H4 (cell line): ENCODE measurements around the gene ACOT7. TPM values are rescaled to one million over a fixed set of nuclear protein-coding genes. Genes with fewer than 3 reads are reported as not detected.

Experiments used
- DNase-seq: peaks from one replicate; pipeline ENCODE4 v3.0.0-alpha.2; 2015; ENCODE audit warnings: low spot score
- total RNA-seq: library from RNA; depleted of rRNA; stranded (reverse); fragments of >200 nt; shearing (Covaris generic); gene quantifications from 2 replicates; pipeline ENCODE4 v1.2.3, GENCODE V29; 2014

The ACOT7 gene
- total RNA-seq, 1 experiment from 2014 or later: 50.6 TPM

- no peak for DNase-seq
These were observed 122.0 kb downstream of the ACOT7 start for GRCh38 chr1:6271554-6271953.

DNA sequence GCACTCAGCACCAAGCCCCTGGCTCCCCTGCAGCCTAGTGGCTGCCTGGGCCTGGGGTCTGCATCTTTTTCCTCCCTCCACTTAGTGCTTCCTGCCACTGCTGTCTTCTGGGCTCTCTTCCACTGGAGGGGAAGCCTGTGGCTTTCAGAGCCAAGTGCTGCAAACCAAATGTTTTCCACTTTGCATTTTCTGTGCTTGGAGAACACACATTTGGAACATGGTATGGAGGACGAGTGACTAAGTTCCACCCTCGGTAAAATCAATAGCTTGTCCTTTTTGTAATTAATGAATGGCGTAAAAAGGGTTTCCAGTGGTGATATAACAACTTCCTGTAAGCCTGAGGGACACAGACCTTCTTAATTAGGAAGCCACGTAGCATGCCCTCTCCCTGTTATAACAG is 122.6 kb downstream of the ACOT7 start:
- no peak for DNase-seq

DNA sequence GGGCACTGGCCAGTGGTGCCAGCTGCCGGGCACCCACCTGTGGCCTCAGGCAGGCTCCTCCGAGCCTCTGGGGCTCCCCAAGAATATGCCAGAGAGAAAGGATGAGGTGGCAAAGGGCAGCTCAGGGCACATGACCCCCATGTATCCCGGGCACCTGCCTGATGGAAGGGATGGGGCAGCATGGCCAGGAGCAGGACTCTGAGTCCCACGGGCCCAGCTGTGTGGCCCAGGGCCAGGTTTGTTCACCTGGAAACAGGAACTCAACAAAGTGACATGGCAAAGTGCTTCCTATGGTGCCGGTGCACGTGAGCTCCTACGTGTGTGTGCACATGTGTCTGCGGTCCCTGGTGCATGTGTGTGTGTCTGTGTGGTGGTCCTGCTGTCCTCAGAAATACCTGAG is 123.2 kb downstream of the ACOT7 start:
- no peak for DNase-seq

DNA sequence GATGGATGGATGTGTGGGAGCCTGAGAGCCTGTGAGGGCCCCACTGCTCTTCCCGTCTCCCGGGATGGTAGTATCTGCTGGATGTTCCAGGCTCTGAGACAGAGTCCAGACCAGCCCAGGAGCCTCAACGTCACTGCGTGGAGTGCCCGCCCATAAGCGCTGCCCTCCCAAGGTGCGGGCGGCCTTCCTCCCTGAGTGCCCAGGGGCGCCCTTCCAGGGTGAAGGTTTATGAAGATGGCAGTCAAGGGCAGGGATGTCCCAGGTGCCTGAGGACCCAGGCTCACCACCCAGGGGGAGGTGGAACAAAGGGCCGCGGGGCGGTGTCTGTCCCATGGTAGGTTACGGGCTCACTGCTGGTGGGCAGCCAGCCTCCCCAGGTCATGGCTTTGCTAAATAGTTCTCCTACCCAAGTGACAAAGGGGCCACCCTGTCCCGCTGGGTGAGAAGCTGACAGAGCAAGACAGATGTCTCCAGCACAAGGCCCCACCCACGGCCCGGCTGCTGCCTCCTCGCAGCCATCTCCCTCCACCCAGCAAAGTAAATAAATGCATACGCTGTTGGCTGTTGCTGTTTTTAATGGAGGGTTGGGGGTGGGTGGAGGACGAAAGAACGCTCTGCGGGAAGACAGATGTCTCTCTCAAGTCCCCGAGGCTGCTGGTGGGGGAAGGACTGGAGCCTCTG is 123.7 kb downstream of the ACOT7 start:
- no peak for DNase-seq

DNA sequence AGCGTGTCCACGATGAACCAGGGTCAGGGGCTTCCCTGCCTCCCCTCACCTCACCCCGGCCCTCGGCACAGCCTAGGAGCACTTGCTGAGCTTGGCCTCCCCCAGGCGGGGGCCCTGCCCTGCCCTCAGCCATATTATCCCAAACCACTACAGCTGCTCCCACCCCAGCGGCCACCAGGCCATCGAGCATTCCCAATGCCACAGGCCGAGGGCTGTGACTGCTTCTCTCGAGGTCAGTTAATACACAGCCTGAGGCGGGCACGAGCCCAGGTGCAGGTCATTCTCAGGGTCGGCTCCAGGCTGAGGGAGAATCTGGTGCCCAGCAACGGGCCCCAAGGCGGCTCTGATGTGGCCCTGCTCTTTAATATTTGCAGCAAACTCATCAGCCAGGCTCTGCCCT is 124.3 kb downstream of the ACOT7 start:
- DNase-seq: no peak

GRCh38 chr1:6268415-6268814 is 125.2 kb downstream of the ACOT7 start:
- no peak for DNase-seq

DNA sequence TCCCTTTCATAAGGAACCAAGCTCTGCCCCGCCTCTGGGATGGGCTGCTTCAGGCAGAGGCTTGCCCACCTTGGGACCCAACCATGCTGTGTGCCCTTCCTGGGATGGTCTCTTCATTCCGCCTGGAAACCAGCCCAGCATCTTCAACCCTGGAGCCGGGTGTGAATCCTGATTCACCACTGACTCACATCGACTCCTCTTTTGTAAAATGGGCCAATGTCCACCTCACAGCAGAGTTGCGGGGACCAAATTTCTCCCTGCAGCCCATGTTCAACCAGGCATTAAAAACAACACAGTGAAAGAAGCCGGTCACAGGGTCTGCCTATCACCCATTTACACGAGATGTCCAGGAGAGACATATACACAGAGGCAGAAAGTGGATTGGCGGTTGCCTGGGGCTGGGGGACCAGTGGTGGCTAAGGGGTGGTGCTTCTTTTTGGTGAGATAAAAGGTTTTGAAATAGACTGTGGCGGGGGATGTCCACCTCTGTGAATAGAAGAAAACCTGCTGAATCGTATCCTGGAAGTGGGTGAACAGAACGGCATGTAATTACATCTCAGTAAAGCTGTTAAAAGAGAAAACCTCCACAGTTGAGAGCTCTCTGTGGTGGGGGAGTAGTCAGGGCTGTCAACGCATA is 125.8 kb downstream of the ACOT7 start:
- DNase-seq: no peak

- no peak for DNase-seq
These were observed 126.9 kb downstream of the ACOT7 start for GRCh38 chr1:6266641-6267040.

- DNase-seq: no peak
These were observed 128.4 kb downstream of the ACOT7 start for GRCh38 chr1:6265151-6265550.

- no peak for DNase-seq
These were observed 129.9 kb downstream of the ACOT7 start for GRCh38 chr1:6263716-6264115.

DNA sequence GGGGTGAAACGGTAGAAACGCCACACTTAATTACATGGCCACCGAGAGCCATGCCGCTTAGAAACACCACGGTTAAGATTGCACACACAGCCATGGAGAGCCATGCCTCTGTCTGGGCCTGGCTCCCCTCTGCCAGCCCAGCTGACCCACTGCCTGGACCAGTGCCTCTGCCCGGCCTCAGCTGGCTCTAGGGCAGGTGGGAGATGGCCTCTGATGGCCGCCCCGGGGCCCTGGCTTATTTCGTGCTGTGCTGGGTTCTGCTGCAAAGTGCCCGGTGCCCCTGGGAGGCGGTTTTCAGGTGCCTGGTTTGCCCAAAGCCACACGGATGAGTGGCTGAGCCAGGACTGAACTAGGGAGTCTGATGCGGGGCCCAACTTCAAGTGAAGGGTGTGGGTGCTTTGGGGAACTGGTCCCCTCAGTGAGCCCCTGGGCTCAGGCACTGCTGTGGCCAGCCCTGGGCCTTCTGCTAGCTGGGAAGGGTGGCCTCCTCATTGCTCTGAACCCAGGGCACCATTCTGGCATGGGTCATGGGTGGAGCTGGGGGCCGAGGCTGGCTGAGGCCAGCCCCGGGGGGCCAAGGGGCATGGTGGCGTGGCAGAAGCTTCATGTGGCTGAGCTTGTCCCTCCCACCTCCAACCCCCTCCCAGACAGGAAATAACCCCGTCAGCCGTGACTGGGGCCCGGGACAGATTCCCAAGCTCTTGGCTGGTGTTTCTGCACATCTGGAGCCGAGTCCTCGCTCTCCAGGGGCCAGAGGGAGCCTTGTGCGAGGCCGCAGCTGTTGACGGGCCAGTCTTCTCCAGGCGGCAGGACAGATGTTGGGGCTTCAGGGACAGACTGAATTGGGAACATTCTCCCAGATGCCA is 130.8 kb downstream of the ACOT7 start:
- DNase-seq: no peak

GRCh38 chr1:6261615-6261995 is 132.0 kb downstream of the ACOT7 start:
- DNase-seq: no peak

DNA sequence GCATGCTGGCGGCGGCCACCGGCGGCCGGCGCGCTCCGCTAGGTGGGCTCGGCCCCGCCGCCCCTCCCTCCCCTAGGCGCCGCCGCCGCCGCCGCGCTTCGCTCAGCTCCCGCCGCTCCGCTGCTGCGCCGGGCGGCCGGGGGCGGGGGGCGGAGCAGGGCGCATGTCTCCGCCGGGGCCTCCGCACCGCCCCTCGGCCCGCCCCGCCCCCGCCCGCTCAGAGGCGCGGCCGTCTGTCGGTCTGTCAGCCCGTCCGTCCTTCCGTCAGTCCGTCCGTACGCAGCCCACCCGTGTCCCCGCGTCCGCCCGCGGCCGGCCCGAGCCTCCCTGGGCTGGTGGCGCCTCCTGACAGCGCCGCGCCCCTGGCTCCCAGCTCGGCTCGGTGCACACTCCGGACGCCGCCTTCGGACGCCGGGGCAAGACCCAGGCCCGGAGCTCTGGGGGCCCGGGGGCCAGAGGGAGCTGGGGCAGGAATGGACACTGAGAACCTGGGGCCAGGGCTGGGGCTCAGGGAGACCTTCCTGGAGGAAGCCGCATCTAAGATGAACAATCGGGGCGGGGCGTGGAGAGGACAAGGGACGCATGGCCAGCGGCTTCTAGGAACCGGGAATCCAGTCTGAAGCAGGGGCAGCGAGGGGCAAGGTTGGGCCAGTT is 132.5 kb downstream of the ACOT7 start, which contains the start of gene GPR153:
Gene GPR153 (minus strand): TSS at position 138 of the 654 bp plus-strand sequence. CDS start 6,193 bp downstream, outside the sequence.
- DNase-seq: no peak

DNA sequence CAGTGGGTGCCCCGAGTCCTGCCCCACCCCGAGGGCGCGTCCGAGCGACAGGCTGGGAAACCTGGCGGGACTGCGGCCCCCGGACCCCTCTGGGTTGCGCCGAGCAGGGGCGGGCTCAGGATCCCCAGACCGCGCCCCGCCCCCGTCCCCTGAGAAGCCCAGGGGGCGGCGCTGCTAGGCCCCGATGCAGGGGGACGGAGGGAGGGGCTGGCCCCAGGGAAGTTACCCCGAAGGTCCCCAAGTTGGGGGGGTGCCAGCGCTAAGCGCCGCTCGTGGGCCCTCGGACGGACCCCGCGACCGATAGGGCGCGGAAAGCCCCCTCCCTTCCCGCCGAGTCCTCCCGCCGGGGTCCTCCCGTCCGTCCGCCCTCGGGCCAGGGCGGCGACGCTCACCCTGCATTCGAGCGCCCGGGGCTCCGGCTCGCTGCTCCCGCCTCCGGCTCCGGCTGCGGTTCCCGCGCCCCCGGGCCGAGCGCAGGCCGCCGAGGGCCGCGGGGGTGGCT is 133.1 kb downstream of the ACOT7 start:
- DNase-seq: no peak

DNA sequence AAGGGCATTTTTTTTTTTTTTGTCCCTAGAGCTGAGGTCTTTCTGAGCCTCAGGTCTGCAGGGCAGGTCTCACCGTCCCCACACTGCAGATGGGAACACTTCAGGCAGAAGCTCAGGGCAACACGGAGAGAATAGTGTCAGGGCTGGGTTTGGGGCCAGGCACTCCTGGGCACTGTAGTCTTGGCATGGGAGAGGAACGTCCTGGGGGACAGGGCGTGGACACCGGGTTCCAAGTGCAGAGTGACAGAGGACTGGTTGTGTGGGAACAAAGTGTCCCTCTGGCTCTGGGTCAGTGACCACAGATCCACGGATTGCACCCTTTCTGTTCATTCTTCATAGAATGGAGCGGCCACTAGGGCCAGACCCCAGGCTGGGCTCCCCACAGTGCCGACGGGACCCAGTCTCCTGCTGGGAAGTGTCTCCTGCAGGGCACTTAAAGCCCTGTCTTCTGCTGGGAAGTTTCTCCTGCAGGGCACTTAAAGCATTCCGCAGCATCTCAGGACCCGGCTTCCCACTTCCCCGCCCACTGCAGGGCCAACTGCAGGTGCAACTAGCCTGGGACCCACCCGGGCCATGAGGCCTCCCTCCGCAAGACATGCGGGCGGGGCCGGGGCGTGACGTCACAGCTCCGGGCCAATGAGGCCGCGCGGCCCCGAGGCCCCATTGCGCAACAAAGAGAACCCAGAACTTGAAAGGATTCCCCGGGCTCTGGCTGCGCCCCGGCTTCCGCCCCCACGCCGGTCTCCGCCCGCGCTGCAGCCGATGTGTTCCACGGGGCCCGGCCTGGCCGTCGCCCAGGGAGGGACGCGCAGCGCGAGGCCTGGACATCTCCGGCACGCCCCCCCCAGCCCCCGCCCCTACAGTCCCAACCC is 133.8 kb downstream of the ACOT7 start:
- DNase-seq: peak; percentile 33

GRCh38 chr1:6258675-6259074 is 134.9 kb downstream of the ACOT7 start:
- no peak for DNase-seq

DNA sequence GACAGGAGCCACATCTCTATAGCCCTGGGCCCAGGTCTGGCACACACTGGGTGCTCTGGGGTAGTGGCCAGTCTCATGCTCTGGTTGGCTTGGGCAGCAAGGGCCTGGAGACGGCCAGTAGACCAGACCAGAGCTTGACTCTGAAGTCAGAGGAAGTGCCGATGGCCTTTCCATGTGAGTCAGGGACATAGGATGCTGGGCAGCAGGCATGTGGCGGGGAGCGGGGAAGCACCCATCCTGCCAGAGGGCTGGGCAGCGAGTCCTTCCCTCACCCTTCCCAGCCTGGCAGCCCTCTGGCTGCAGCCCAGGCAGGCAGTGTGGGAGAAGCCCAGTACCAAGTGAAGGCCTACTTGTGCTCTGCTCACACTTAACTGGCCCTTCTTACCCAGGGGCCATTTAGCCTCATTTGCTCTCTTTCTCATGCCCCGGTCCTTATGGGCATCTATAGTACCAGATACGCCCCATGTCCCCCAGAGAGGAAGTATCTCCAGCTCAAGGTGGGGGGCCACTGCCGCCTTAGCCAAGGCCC is 136.0 kb downstream of the ACOT7 start:
- no peak for DNase-seq

DNA sequence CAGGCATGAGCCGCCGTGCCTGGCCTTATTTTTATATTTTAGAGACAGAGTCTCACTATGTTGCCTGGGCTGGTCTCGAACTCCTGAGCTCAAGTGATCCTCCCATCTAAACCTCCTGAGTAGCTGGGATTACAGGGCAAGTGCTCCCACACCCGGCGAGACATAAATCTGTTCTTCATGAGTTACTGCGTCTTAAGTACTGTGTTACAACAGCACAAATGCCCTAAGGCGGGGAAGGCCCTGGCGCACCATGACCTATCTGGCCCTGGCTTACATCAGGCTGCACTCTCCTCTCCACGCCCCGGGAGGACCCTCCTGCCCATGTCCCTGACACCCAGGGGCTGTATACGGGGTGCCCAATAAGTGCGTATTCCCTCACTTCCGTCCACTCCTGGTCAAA is 136.9 kb downstream of the ACOT7 start:
- no peak for DNase-seq

DNA sequence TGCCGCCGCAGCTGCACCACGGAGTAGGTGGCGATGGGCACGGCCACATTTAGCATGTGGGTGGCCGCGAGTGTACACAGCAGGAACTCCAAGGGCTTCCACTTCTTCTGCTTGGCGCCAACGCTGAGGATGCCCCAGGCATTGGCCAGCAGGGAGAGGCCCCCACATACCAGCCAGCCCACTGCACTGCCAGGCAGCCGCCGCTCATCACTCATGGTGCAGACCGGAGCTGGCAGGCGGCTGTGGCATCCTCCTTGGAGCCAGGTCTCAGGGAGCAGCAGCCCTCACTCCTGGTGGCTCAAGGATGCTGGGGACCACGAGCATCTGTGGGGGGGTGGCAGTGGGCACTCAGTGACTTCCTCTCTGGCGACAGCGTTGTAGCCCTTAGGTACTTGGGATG is 138.9 kb downstream of the ACOT7 start:
- no peak for DNase-seq

DNA sequence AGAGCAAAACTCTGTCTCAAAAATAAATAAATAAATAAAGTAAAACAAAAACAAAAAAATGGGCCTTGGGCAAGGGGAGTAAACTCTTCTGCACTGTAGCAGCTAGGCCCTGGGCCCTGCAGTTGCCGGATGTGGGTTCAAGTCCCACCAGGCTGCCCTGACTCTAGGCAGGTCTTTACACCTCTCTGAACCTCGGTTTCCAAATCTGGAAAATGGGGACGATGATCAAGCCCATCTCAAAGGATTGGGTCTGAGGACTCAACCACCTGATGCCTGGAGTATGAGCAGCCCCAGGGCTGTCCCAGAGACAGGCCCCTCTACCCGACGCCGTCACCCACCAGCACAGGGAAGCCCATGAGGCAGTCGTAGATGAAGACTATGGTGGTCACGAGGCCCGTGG is 140.2 kb downstream of the ACOT7 start:
- DNase-seq: no peak

DNA sequence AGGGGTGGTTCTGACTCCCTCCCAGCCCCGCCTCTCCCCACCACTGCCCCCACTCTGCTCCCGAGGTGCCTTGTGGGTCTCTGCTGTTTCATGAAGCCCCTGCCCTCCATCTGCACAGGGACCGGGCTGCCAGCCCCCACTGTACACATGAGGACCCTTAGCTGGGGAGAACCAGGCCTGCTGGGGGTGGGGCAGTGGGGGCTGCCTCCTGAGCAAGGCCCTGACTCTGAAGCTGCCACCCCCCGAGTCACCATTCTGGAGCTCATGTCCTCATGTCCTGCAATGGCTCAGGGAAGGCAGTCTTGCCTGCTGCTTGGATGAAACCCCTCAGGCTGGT is 141.2 kb downstream of the ACOT7 start:
- no peak for DNase-seq
